GM12801 (cell line): ENCODE measurements around the gene NGEF.

Experiments
- CTCF ChIP-seq: IDR thresholded peaks from one replicate; pipeline ENCODE4 v1.5.1; 2011; ENCODE audit warnings: control low read depth; ENCODE audit not compliant: insufficient read length; ENCODE audit errors: extremely low read depth

The NGEF gene

GRCh38 chr2:232984451-232985207 is 28.4 kb downstream of the NGEF start:
- TF ChIP-seq CTCF: no peak

DNA sequence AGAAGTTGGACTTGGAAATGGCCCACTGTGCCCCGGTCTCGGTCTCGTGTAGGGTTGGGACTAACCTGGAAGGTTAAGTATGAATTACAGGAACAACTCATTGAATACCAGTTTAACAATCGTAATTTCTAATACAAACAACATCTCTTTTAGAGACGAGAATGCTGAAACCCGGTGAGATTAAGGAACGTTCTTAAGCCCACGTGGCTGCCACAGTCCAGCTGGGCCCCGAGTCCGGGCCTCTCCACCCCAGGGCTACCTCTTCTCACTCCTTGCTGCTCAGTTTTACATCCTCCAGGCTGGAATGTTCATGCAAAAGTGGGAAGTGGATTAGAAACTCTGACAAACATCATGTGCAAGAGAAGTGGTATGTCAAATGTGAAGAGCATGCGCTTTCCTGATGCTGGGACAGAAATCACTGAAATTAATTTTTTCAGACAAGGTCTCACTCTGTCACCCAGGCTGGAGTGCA is 29.4 kb downstream of the NGEF start:
- no peak for TF ChIP-seq CTCF

DNA sequence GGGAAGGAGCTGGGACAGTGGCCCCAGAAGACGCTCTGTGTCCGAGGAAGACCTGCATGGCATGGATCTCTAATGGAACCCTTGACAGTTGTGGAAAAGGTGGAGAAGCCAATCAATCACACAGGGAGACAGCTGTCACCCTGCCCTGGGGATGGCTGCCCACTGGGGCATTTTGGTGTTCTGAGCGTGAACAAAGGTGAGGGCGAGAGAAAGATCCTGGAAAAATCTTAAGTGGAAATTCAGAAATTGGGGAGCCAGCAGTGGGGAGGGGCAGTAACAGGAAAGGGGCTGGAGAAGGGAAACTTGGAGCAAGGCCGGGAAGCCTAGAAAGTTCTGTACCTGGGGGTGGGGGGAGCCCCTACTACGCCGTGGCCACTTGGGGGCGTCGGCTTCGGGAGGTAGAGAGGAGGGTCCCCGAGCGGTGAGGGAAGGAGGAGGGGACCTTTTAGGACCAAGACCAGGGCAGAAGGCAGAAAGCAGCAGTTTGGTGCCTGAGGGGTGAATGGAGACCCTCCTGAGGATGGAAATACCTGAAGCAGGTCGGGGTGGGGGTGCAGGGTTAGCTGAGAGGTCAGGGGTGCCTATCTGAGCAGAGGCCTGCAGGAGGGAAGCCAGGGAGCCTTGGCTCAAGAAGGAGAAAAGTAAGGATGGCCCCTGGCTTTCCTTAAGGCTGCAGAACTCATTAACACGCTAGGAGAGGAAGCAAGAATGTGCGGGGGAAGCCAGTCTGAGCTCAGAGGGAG is 30.0 kb downstream of the NGEF start:
- TF ChIP-seq CTCF: no peak

GRCh38 chr2:232981767-232982360 is 31.2 kb downstream of the NGEF start:
- no peak for TF ChIP-seq CTCF

DNA sequence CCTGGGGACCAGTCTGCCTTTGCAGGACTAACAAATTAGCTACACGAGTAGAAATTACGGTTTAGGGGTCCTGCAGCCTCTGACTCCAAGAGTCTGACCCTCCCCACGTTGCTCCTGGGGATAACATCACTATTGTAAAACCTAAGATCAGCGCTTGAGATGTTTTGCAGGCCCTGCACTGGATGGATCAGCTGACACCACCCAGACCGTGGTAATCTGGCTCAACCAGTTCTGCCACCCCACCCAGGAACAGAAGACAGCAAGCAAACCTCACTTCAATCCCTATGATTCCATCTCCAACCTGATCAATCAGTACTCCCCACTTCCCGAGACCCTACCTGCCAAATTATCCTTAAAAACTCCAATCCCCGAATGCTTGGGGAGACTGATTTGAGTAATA is 31.7 kb downstream of the NGEF start:
- no peak for TF ChIP-seq CTCF

GRCh38 chr2:232980683-232981082 is 32.4 kb downstream of the NGEF start:
- no peak for TF ChIP-seq CTCF

- TF ChIP-seq CTCF: no peak
Measured at GRCh38 chr2:232979871-232980461, 33.1 kb downstream of the NGEF start.
